GM12801 (cell line): ENCODE results near the gene TMEM131L.

ENCODE experiments used
- TF ChIP-seq, protein P1 (sequence below): IDR thresholded peaks from one replicate; pipeline ENCODE4 v1.5.1; 2011; ENCODE audit warnings: control low read depth; ENCODE audit not compliant: insufficient read length; ENCODE audit errors: extremely low read depth

Gene TMEM131L

DNA sequence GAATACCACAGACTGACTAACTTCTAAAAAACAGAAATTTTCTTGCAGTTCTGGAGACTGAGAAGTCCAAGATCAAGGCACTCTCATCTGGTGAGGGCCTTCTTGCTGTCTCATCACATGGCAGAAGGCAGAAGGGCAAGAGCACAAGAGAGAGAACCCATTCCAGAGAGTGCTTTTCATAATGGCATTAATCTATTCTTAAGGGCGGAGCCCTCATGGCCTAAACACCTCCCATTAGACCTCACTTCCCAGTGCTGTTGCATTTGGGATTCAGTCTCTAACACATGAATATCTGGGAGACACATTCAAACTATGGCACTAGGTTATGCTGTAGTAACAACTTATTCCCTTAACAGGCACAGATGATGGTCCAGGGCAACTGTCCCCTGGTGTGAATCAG is 180.8 kb downstream of the TMEM131L start:
- TF ChIP-seq, protein P1, sequence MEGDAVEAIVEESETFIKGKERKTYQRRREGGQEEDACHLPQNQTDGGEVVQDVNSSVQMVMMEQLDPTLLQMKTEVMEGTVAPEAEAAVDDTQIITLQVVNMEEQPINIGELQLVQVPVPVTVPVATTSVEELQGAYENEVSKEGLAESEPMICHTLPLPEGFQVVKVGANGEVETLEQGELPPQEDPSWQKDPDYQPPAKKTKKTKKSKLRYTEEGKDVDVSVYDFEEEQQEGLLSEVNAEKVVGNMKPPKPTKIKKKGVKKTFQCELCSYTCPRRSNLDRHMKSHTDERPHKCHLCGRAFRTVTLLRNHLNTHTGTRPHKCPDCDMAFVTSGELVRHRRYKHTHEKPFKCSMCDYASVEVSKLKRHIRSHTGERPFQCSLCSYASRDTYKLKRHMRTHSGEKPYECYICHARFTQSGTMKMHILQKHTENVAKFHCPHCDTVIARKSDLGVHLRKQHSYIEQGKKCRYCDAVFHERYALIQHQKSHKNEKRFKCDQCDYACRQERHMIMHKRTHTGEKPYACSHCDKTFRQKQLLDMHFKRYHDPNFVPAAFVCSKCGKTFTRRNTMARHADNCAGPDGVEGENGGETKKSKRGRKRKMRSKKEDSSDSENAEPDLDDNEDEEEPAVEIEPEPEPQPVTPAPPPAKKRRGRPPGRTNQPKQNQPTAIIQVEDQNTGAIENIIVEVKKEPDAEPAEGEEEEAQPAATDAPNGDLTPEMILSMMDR, result no peak

DNA sequence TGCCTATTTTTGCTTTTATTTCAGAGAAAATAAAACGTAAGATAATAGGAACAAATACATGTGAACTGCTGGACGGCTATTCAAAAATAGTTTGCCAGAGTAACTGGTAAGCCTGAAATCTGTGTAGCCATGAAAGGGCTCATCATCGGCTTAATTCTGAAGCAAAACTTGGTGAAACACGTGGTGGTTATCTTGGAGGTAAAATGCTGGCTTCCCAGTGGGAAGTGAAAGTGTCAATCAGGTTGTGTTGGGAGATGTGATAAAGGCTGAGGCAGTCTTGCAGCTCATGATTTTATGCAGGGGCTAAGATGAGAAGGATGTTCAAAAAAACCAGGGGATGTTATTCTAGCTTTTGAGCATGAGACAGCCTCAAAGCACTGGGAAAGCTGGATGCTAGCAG is 181.8 kb downstream of the TMEM131L start:
- TF ChIP-seq, protein P1, result no peak

- TF ChIP-seq, protein P1, result no peak
Measured at GRCh38 chr4:153649572-153649991, 183.4 kb downstream of the TMEM131L start.

- TF ChIP-seq, protein P1, result no peak
Measured at GRCh38 chr4:153651116-153651515, 185.0 kb downstream of the TMEM131L start.

GRCh38 chr4:153651587-153651986 is 185.4 kb downstream of the TMEM131L start:
- TF ChIP-seq, protein P1, result no peak

GRCh38 chr4:153652051-153652784 is 186.1 kb downstream of the TMEM131L start:
- TF ChIP-seq, protein P1, result no peak

DNA sequence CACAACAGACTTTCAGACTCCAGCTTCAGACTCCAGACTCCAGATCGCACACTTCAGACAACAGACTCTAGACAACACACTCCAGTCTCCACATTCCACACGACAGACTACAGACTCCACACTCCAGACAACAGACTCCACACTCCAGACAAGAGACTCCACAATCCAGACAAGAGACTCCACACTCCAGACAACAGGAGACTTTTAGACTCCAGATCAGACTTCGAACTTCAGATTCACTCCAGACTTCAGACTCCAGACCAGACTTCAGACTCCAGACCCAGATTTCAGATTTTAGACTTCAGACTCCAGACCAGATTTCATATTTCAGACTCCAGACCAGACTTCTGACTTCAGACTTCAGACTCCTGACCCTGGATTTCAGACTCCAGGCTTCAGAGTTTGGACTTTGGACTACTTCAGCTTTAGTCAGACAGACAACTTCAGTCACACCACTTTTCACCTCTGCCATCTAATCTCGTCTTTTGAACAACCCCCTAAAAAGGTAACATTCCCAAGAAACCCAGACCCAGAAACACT is 188.9 kb downstream of the TMEM131L start:
- TF ChIP-seq, protein P1, result no peak
